Measurements from ENCODE around the gene GRK4.

DNA sequence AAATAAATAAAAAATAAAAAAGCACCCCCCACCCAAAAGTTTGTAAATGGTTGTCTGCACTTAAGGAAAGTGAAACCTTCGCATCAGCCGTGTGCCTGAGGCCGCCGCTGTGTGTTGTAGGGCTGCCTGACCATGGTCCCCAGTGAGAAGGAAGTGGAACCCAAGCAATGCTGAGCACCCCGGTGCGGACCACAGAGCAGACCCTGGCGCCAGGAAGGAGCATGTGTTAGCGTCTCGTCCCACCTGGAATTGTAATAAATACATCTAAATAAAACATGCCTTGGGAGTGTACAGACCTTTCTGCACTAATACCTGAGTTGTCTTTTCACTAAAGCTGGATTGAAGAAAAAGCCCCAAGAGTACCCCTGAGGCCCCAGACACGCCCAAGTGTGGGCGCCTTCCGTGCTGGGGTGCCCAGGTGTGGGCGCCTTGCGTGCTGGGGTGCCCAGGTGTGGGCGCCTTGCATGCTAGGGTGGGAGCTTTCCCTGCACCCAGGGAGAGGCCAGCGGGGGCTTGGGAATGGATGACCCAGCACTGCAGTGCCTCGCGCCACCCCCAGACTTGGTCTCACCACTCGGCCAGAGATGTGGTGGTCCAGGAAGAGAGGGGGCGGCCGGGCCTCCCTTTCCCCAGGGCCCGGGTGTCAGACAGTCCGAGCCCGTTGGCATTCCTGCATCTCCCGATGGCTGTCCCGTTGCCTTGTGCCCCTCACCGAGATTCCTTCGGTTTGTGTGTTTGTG is 77.3 kb downstream of the GRK4 start:
- TF ChIP-seq, protein P1, sequence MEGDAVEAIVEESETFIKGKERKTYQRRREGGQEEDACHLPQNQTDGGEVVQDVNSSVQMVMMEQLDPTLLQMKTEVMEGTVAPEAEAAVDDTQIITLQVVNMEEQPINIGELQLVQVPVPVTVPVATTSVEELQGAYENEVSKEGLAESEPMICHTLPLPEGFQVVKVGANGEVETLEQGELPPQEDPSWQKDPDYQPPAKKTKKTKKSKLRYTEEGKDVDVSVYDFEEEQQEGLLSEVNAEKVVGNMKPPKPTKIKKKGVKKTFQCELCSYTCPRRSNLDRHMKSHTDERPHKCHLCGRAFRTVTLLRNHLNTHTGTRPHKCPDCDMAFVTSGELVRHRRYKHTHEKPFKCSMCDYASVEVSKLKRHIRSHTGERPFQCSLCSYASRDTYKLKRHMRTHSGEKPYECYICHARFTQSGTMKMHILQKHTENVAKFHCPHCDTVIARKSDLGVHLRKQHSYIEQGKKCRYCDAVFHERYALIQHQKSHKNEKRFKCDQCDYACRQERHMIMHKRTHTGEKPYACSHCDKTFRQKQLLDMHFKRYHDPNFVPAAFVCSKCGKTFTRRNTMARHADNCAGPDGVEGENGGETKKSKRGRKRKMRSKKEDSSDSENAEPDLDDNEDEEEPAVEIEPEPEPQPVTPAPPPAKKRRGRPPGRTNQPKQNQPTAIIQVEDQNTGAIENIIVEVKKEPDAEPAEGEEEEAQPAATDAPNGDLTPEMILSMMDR (IDR thresholded peaks at IDR 0.05; ENCODE audit: insufficient read depth, low read depth, low read length): no peak
- no peak for TF ChIP-seq EZH2 (IDR thresholded peaks at IDR 0.05; ENCODE audit: insufficient read depth, low read length)
